Stomach smooth muscle (tissue), 2 donors: ENCODE data around the gene TCIRG1.
A peak's percentile ranks its signal among the peaks of the same experiment; 100 is the strongest.

Source experiments
- H3K27ac ChIP-seq: one replicate; pipeline ENCODE4 v1.7.0; 2013; ENCODE audit warnings: mild to moderate bottlenecking, low read length, inconsistent platforms
- H3K27me3 ChIP-seq, 2 donors: one replicate each; pipeline ENCODE4 v1.7.0; 2013; ENCODE audit warnings: low read length in 2 of 2; ENCODE audit not compliant: insufficient read depth in 2 of 2, control insufficient read depth in 1 of 2
- H3K36me3 ChIP-seq, 2 donors: one replicate each; pipeline ENCODE4 v1.7.0; 2013; ENCODE audit warnings: low read length in 2 of 2; ENCODE audit not compliant: control insufficient read depth in 2 of 2, insufficient read depth in 2 of 2
- H3K4me1 ChIP-seq: one replicate; pipeline ENCODE4 v1.7.0; 2013; ENCODE audit warnings: low read length; ENCODE audit not compliant: control insufficient read depth, insufficient read depth
- H3K4me3 ChIP-seq, 2 donors: one replicate each; pipeline ENCODE4 v1.7.0; 2013; ENCODE audit warnings: low read length in 2 of 2
- H3K9ac ChIP-seq, 2 donors: one replicate each; pipeline ENCODE4 v1.7.0; 2013; ENCODE audit warnings: low read length in 2 of 2, mild to moderate bottlenecking in 1 of 2
- H3K9me3 ChIP-seq, 2 donors: one replicate each; pipeline ENCODE4 v1.7.0; 2013; ENCODE audit warnings: low read length in 2 of 2; ENCODE audit not compliant: control insufficient read depth in 2 of 2
- donor health status: healthy.
- donor health status: Pancreatic carcinoma.

TCIRG1 gene

GRCh38 chr11:68049509-68050370, 10.9 kb downstream of the TCIRG1 start:
- Histone ChIP-seq H3K27me3 (no peaks in the 10 kb centered on the region), H3K36me3 (peaks cover 8 to 32% of the 10 kb centered on the region in 2 donors), H3K27ac (no peak overlapping the region), H3K9ac (no peak overlapping the region), H3K4me1 (no peaks in the 10 kb centered on the region), H3K9me3 (no peaks in the 10 kb centered on the region), H3K4me3 (no peak overlapping the region)

- H3K4me1 ChIP-seq = no peaks in the 10 kb centered on the region
These were observed 11.6 kb downstream of the TCIRG1 start for GRCh38 chr11:68050371-68050841.

GRCh38 chr11:68051191-68052136, 12.6 kb downstream of the TCIRG1 start:
- H3K27me3 ChIP-seq = no peaks in the 10 kb centered on the region
- H3K27ac ChIP-seq = peak overlapping the region; percentile 6
- no peak overlapping the region for H3K4me3 ChIP-seq
- H3K9me3 ChIP-seq = no peaks in the 10 kb centered on the region
- no peaks in the 10 kb centered on the region for H3K4me1 ChIP-seq
- H3K36me3 ChIP-seq = peaks cover 4 to 26% of the 10 kb centered on the region in 2 donors
- no peak overlapping the region for H3K9ac ChIP-seq

More at GRCh38 chr11:68050371-68050841, 11.6 kb downstream of the TCIRG1 start:
- no peak overlapping the region for H3K9ac ChIP-seq
- H3K27me3 ChIP-seq = no peaks in the 10 kb centered on the region
- H3K27ac ChIP-seq = no peak overlapping the region
- no peaks in the 10 kb centered on the region for H3K9me3 ChIP-seq
- no peak overlapping the region for H3K4me3 ChIP-seq
- peaks cover 8 to 28% of the 10 kb centered on the region in 2 donors for H3K36me3 ChIP-seq

GRCh38 chr11:68052137-68052873, 13.5 kb downstream of the TCIRG1 start:
- peaks cover 3 to 26% of the 10 kb centered on the region in 2 donors for H3K36me3 ChIP-seq
- H3K9ac ChIP-seq = no peak overlapping the region
- no peaks in the 10 kb centered on the region for H3K27me3 ChIP-seq
- H3K4me1 ChIP-seq = no peaks in the 10 kb centered on the region
- no peak overlapping the region for H3K27ac ChIP-seq
- no peak overlapping the region for H3K4me3 ChIP-seq
- H3K9me3 ChIP-seq = no peaks in the 10 kb centered on the region

GRCh38 chr11:68053117-68053516, 14.3 kb downstream of the TCIRG1 start:
- Histone ChIP-seq H3K4me3 (no peak overlapping the region), H3K9me3 (no peaks in the 10 kb centered on the region), H3K36me3 (peaks cover 3 to 23% of the 10 kb centered on the region in 2 donors), H3K27ac (no peak overlapping the region), H3K27me3 (no peaks in the 10 kb centered on the region), H3K4me1 (no peaks in the 10 kb centered on the region), H3K9ac (no peak overlapping the region)

GRCh38 chr11:68053981-68054812, 15.4 kb downstream of the TCIRG1 start:
- H3K27me3 ChIP-seq = no peaks in the 10 kb centered on the region
- no peaks in the 10 kb centered on the region for H3K9me3 ChIP-seq
- no peak overlapping the region for H3K9ac ChIP-seq
- H3K4me1 ChIP-seq = no peaks in the 10 kb centered on the region
- no peak overlapping the region for H3K4me3 ChIP-seq
- peaks cover 6 to 23% of the 10 kb centered on the region in 2 donors for H3K36me3 ChIP-seq
- no peak overlapping the region for H3K27ac ChIP-seq

GRCh38 chr11:68056317-68057285, 17.8 kb downstream of the TCIRG1 start:
- H3K27ac ChIP-seq = no peak overlapping the region
- H3K9ac ChIP-seq = no peak overlapping the region
- no peak overlapping the region for H3K4me3 ChIP-seq
- no peaks in the 10 kb centered on the region for H3K4me1 ChIP-seq
- no peaks in the 10 kb centered on the region for H3K27me3 ChIP-seq
- H3K36me3 ChIP-seq = peaks cover 14 to 19% of the 10 kb centered on the region in 2 donors
- no peaks in the 10 kb centered on the region for H3K9me3 ChIP-seq

DNA sequence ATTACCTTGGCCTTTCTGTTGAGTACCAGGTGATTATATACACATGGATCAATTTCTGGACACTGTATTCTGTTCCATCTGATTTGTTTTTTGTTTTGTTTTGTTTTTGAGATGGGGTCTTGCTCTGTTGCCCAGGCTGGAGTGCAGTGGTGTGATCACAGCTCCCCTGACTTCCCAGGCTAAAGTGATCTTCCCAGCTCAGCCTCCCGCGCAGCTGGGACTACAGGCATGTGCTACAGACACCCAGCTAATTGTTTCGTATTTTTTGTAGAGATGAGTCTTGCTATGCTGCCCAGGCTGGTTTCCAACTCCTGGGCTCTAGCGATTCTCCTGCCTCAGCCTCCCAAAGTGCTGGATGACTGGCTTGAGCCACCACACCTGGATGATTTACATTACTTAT, 19.0 kb downstream of the TCIRG1 start:
- Histone ChIP-seq H3K9ac (no peak overlapping the region), H3K27ac (no peak overlapping the region), H3K9me3 (no peaks in the 10 kb centered on the region), H3K4me1 (no peaks in the 10 kb centered on the region), H3K4me3 (no peak overlapping the region), H3K27me3 (no peaks in the 10 kb centered on the region), H3K36me3 (peaks cover 18 to 20% of the 10 kb centered on the region in 2 donors)

DNA sequence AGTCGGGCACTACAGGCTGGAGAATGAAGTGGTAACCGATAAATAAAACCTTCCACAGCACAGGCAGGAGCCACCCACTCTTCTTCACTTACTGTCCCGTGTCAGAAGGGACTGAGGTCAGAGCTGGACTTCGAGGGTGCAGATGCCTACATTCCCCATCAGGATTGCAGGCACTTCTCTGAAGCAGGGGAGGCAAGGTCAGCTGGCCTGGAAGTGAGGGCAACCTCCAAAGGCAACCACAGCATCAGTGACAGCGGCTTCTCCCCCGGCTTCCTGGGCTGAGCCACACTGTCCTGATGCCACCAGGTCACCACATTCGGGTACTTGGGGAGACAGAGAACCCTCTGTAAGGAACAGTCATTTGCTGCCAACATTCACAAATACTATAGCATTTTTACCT, 22.7 kb downstream of the TCIRG1 start:
- H3K4me1 ChIP-seq = no peaks in the 10 kb centered on the region
- no peak overlapping the region for H3K4me3 ChIP-seq
- no peaks in the 10 kb centered on the region for H3K9me3 ChIP-seq
- H3K9ac ChIP-seq = no peak overlapping the region
- H3K27me3 ChIP-seq = no peaks in the 10 kb centered on the region
- H3K27ac ChIP-seq = no peak overlapping the region
- H3K36me3 ChIP-seq = peaks cover 33 to 40% of the 10 kb centered on the region in 2 donors
